Neuronal stem cell (in vitro differentiated cells): ENCODE data around the gene NAV2. TPM values are rescaled to one million over a fixed set of nuclear protein-coding genes. Genes with fewer than 3 reads are reported as not detected.

Experiments
- DNase-seq: peaks from one replicate; pipeline ENCODE4 v3.0.0-alpha.2; 2013; ENCODE audit warnings: low spot score
- H2AFZ ChIP-seq: one replicate; pipeline ENCODE4 v1.6.1; 2013; ENCODE audit warnings: mild to moderate bottlenecking, low read length, inconsistent platforms
- H2AK5ac ChIP-seq: 2 replicates; pipeline ENCODE4 v1.6.1; 2013; ENCODE audit warnings: low read depth, mild to moderate bottlenecking, inconsistent platforms, low read length, moderate library complexity, mixed read lengths
- H2BK120ac ChIP-seq: 2 replicates; pipeline ENCODE4 v1.6.1; 2013; ENCODE audit warnings: low read depth, mild to moderate bottlenecking, inconsistent platforms, low read length, moderate library complexity, mixed read lengths
- H2BK12ac ChIP-seq: one replicate; pipeline ENCODE4 v1.6.1; 2013; ENCODE audit warnings: low read length, inconsistent platforms
- H2BK15ac ChIP-seq: 2 replicates; pipeline ENCODE4 v1.6.1; 2013; ENCODE audit warnings: mild to moderate bottlenecking, low read length, inconsistent platforms, mixed read lengths
- H2BK5ac ChIP-seq: one replicate; pipeline ENCODE4 v1.6.1; 2013; ENCODE audit warnings: inconsistent platforms, mild to moderate bottlenecking, low read length, moderate library complexity
- H3K14ac ChIP-seq: one replicate; pipeline ENCODE4 v1.6.1; 2013; ENCODE audit warnings: low read length, inconsistent platforms
- H3K18ac ChIP-seq: 2 replicates; pipeline ENCODE4 v1.6.1; 2013; ENCODE audit warnings: low read length, inconsistent platforms
- H3K23ac ChIP-seq: 2 replicates; pipeline ENCODE4 v1.6.1; 2013; ENCODE audit warnings: low read depth, mild to moderate bottlenecking, mixed read lengths, low read length, inconsistent platforms; ENCODE audit not compliant: poor library complexity
- H3K27ac ChIP-seq: replicated peaks from 3 replicates; pipeline ENCODE4 v1.5.1; 2013; ENCODE audit warnings: low read length, inconsistent platforms
- H3K27me3 ChIP-seq, 3 experiments: 2 replicates each; pipeline ENCODE4 v1.6.1; 2013; ENCODE audit warnings: low read length in 3 of 3, mild to moderate bottlenecking in 2 of 3, inconsistent platforms in 1 of 3, low read depth in 1 of 3, mixed read lengths in 1 of 3, moderate library complexity in 1 of 3; ENCODE audit not compliant: control insufficient read depth in 3 of 3, insufficient read depth in 3 of 3
- H3K36me3 ChIP-seq, 2 donors: replicated peaks in 1 of 2; 2 replicates each; pipeline ENCODE4 v1.6.1; 2013; ENCODE audit warnings: low read length in 2 of 2; ENCODE audit not compliant: control insufficient read depth in 2 of 2, insufficient read depth in 2 of 2
- H3K4ac ChIP-seq: 2 replicates; pipeline ENCODE4 v1.6.1; 2013; ENCODE audit warnings: inconsistent platforms, mild to moderate bottlenecking, low read length, moderate library complexity
- H3K4me1 ChIP-seq, 2 donors: 1 replicate in 1 of 2; 2 replicates in 1 of 2; pipeline ENCODE4 v1.6.1; 2013; ENCODE audit warnings: low read length in 2 of 2, low read depth in 1 of 2; ENCODE audit not compliant: control insufficient read depth in 2 of 2, insufficient read depth in 1 of 2
- H3K4me2 ChIP-seq: one replicate; pipeline ENCODE4 v1.6.1; 2013; ENCODE audit warnings: mild to moderate bottlenecking, low read length, inconsistent platforms; ENCODE audit not compliant: insufficient read depth, poor library complexity, severe bottlenecking
- H3K4me3 ChIP-seq, 2 donors: 2 replicates each; pipeline ENCODE4 v1.5.1; 2013; ENCODE audit warnings: low read length in 2 of 2, mild to moderate bottlenecking in 2 of 2, inconsistent platforms in 1 of 2, moderate library complexity in 1 of 2
- H3K79me1 ChIP-seq: one replicate; pipeline ENCODE4 v1.6.1; 2013; ENCODE audit warnings: low read depth, mild to moderate bottlenecking, inconsistent platforms, low read length, moderate library complexity
- H3K9ac ChIP-seq: one replicate; pipeline ENCODE4 v1.6.1; 2013; ENCODE audit warnings: mild to moderate bottlenecking, low read depth, low read length, inconsistent platforms; ENCODE audit not compliant: poor library complexity
- H3K9me3 ChIP-seq, 2 donors: replicated peaks in 1 of 2; 2 replicates each; pipeline versions ENCODE3 to v1.6.1; 2013; ENCODE audit warnings: low read length in 2 of 2, mild to moderate bottlenecking in 2 of 2, inconsistent platforms in 1 of 2, low read depth in 1 of 2, mixed read lengths in 1 of 2, moderate library complexity in 1 of 2; ENCODE audit not compliant: control insufficient read depth in 2 of 2, insufficient read depth in 1 of 2
- H4K8ac ChIP-seq: one replicate; pipeline ENCODE4 v1.6.1; 2013; ENCODE audit warnings: low read depth, mild to moderate bottlenecking, inconsistent platforms, low read length, moderate library complexity
- H4K91ac ChIP-seq: one replicate; pipeline ENCODE4 v1.6.1; 2013; ENCODE audit warnings: low read length, low read depth, mild to moderate bottlenecking, inconsistent platforms; ENCODE audit not compliant: poor library complexity
- WGBS, 2 donors: extraction: QIAGEN DNeasy Blood & Tissue Kit; methylation state at CpG; one replicate each; pipeline ENCODE4 v1.1.7; 2013; ENCODE audit warnings: missing lambda C conversion rate in 2 of 2, mixed read lengths in 1 of 2; ENCODE audit not compliant: insufficient read length in 2 of 2, insufficient replicate concordance in 1 of 2; ENCODE audit errors: extremely low coverage in 2 of 2; 5-methylcytosine and 5-hydroxymethylcytosine counted together
- small RNA-seq: library from polyadenylated mRNA; stranded (forward); fragments of <200 nt; extraction: miRNeasy Mini kit (QIAGEN cat#:217004); gene quantifications from one replicate; pipeline ENCODE3, GENCODE V24; 2013; ENCODE audit not compliant: insufficient read depth

Gene NAV2

GRCh38 chr11:20162824-20163782 lies 450.5 kb downstream of the NAV2 start:
- H4K91ac ChIP-seq: no peak overlapping the region
- peak overlapping the region; percentile 96 for H3K18ac ChIP-seq
- peak overlapping the region; percentile 74 for H3K27ac ChIP-seq
- no peak overlapping the region for H2BK12ac ChIP-seq
- H3K4me2 ChIP-seq: peak overlapping the region; percentile 99
- peak overlapping the region; percentile 86 for H2AFZ ChIP-seq
- peak overlapping the region; percentile 44 for H2BK120ac ChIP-seq
- no peaks in the 10 kb centered on the region for H3K79me1 ChIP-seq
- H3K4me1 ChIP-seq: peaks cover 10 to 44% of the 10 kb centered on the region in 2 donors
- DNase-seq: peak; percentile 73
- peak overlapping the region; percentile 8 to 78 for H3K4me3 ChIP-seq
- H3K14ac ChIP-seq: no peak overlapping the region
- H2BK5ac ChIP-seq: no peak overlapping the region
- peak overlapping the region; percentile 64 for H2BK15ac ChIP-seq
- H4K8ac ChIP-seq: peak overlapping the region; percentile 74
- peak overlapping the region; percentile 8 for H3K23ac ChIP-seq
- no peak overlapping the region for H2AK5ac ChIP-seq
- peaks cover 17 to 98% (median 44%) of the 10 kb centered on the region in 3 experiments for H3K27me3 ChIP-seq
- H3K4ac ChIP-seq: no peak overlapping the region
- no CpG with 5 or more reads among the region's 61 CpGs for WGBS, 2 donors
- peaks cover 0 to under 1% of the 10 kb centered on the region in 2 donors for H3K9me3 ChIP-seq
- H3K9ac ChIP-seq: peak overlapping the region; percentile 92
- no peaks in the 10 kb centered on the region for H3K36me3 ChIP-seq

- Histone ChIP-seq H2BK5ac (no peak overlapping the region), H3K36me3 (no peaks in the 10 kb centered on the region), H3K27me3 (peaks cover 17 to 96% (median 43%) of the 10 kb centered on the region in 3 experiments), H3K27ac (peak overlapping the region; percentile 74), H2BK15ac (peak overlapping the region; percentile 64), H2BK120ac (peak overlapping the region; percentile 44), H3K18ac (peak overlapping the region; percentile 96), H3K9me3 (peaks cover 0 to 3% of the 10 kb centered on the region in 2 donors), H2AK5ac (no peak overlapping the region), H2AFZ (peak overlapping the region; percentile 86), H3K79me1 (no peaks in the 10 kb centered on the region), H4K91ac (no peak overlapping the region), H3K9ac (no peak overlapping the region), H3K4ac (no peak overlapping the region), H3K14ac (no peak overlapping the region), H2BK12ac (no peak overlapping the region), H3K4me3 (peak overlapping the region; percentile 8 to 78), H3K4me1 (peaks cover 10 to 37% of the 10 kb centered on the region in 2 donors), H4K8ac (no peak overlapping the region), H3K23ac (peak overlapping the region; percentile 8), H3K4me2 (peak overlapping the region; percentile 99)
- no CpG with 5 or more reads among the region's 26 CpGs for WGBS, 2 donors
- peak; percentile 61 for DNase-seq
These were observed 451.3 kb downstream of the NAV2 start for GRCh38 chr11:20163783-20164481.

Small RNA genes lying within 50 kb of the gene (small RNA-seq; reads per million reads assigned to genes)
- gene MIR4694: not detected
